Measurements from ENCODE around the gene TBK1.

The TBK1 gene

DNA sequence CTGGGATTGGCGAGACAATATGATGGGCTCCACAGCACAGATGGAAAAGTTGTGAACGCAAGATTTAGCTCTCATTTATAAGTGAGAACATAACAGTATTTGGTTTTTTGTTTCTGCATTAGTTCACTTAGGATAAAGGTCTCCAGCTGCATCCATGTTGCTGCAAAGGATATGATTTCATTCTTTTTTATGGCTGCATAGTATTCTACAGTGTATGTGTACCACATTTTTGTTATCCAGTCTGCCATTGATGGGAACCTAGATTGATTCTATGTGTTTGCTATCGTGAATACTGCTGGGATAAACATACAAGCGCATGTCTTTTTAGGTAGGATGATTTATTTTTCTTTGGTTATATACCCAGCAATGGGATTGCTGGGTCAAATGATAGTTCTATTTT, 23.6 kb downstream of the TBK1 start:
- Histone ChIP-seq H3K9me3 (ENCODE audit: low read length) (peaks cover 2% of the 10 kb centered on the region; the same call in 1 of the 2 replicates), H3K36me3 (ENCODE audit: insufficient read depth, low read length) (peaks cover 98% of the 10 kb centered on the region), H3K9ac (ENCODE audit: low read length) (no peak overlapping the region), H3K4me3 (ENCODE audit: low read depth, low read length, poor library complexity, severe bottlenecking) (no peak overlapping the region), H4K20me1 (ENCODE audit: insufficient read depth, low read length) (no peaks in the 10 kb centered on the region), H3F3A (ENCODE audit: insufficient read depth, low read length) (no peaks in the 10 kb centered on the region), H3K27me3 (ENCODE audit: insufficient read depth, low read length) (no peaks in the 10 kb centered on the region), H3K4me2 (ENCODE audit: low read length) (no peak overlapping the region), H3K4me1 (ENCODE audit: insufficient read depth, low read length, severe bottlenecking) (no peaks in the 10 kb centered on the region), H2AFZ (ENCODE audit: low read length) (no peak overlapping the region), H3K9me2 (ENCODE audit: low read depth, low read length) (no peaks in the 10 kb centered on the region), H3K27ac (ENCODE audit: low read depth, low read length, poor library complexity, severe bottlenecking) (no peak overlapping the region), H3K79me2 (ENCODE audit: insufficient read depth, low read length) (peaks cover 4% of the 10 kb centered on the region; the same call in 1 of the 2 replicates)
- TF ChIP-seq EZH2 (IDR thresholded peaks at IDR 0.05; ENCODE audit: borderline replicate concordance, low read length) = no peak
- TF ChIP-seq, protein P1, sequence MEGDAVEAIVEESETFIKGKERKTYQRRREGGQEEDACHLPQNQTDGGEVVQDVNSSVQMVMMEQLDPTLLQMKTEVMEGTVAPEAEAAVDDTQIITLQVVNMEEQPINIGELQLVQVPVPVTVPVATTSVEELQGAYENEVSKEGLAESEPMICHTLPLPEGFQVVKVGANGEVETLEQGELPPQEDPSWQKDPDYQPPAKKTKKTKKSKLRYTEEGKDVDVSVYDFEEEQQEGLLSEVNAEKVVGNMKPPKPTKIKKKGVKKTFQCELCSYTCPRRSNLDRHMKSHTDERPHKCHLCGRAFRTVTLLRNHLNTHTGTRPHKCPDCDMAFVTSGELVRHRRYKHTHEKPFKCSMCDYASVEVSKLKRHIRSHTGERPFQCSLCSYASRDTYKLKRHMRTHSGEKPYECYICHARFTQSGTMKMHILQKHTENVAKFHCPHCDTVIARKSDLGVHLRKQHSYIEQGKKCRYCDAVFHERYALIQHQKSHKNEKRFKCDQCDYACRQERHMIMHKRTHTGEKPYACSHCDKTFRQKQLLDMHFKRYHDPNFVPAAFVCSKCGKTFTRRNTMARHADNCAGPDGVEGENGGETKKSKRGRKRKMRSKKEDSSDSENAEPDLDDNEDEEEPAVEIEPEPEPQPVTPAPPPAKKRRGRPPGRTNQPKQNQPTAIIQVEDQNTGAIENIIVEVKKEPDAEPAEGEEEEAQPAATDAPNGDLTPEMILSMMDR (IDR thresholded peaks at IDR 0.05; ENCODE audit: low read length) = no peak

DNA sequence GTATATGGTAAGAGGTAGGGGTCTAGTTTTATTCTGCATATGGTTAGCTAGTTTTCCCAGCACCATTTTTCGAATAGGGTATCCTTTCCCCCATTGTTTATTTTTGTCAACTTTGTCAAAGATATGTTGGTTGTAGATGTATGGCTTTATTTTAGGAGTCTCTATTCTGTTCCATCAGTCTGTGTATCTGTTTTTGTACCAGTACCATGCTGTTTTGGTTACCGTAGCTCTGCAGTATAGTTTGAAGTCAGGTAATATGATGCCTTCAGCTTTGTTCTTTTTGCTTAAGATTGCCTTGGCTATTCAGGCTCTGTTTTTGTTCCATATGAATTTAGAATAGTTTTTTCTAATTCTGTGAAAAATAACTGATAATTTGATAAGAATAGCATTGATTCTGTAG, 24.9 kb downstream of the TBK1 start:
- Histone ChIP-seq H3K9me2 (ENCODE audit: low read depth, low read length) (no peaks in the 10 kb centered on the region), H3K36me3 (ENCODE audit: insufficient read depth, low read length) (peaks cover 92% of the 10 kb centered on the region), H3K79me2 (ENCODE audit: insufficient read depth, low read length) (peaks cover 4% of the 10 kb centered on the region; the same call in 1 of the 2 replicates), H2AFZ (ENCODE audit: low read length) (no peak overlapping the region), H3K4me3 (ENCODE audit: low read depth, low read length, poor library complexity, severe bottlenecking) (no peak overlapping the region), H3K27ac (ENCODE audit: low read depth, low read length, poor library complexity, severe bottlenecking) (no peak overlapping the region), H3K9me3 (ENCODE audit: low read length) (peaks cover 2% of the 10 kb centered on the region; the same call in 1 of the 2 replicates), H3K4me2 (ENCODE audit: low read length) (no peak overlapping the region), H3K9ac (ENCODE audit: low read length) (no peak overlapping the region), H3F3A (ENCODE audit: insufficient read depth, low read length) (no peaks in the 10 kb centered on the region), H3K27me3 (ENCODE audit: insufficient read depth, low read length) (no peaks in the 10 kb centered on the region), H4K20me1 (ENCODE audit: insufficient read depth, low read length) (no peaks in the 10 kb centered on the region), H3K4me1 (ENCODE audit: insufficient read depth, low read length, severe bottlenecking) (no peaks in the 10 kb centered on the region)
- TF ChIP-seq, protein P1 (IDR thresholded peaks at IDR 0.05; ENCODE audit: low read length) = no peak
- TF ChIP-seq EZH2 (IDR thresholded peaks at IDR 0.05; ENCODE audit: borderline replicate concordance, low read length) = no peak

- no peaks in the 10 kb centered on the region for H3F3A ChIP-seq (ENCODE audit: insufficient read depth, low read length)
Observed at GRCh38 chr12:64478661-64479060, 26.7 kb downstream of the TBK1 start.

More at GRCh38 chr12:64478661-64479060, 26.7 kb downstream of the TBK1 start:
- H3K27ac ChIP-seq (ENCODE audit: low read depth, low read length, poor library complexity, severe bottlenecking) = no peak overlapping the region
- H2AFZ ChIP-seq (ENCODE audit: low read length) = no peak overlapping the region
- H3K36me3 ChIP-seq (ENCODE audit: insufficient read depth, low read length) = peaks cover 91% of the 10 kb centered on the region
- no peaks in the 10 kb centered on the region for H3K9me2 ChIP-seq (ENCODE audit: low read depth, low read length)
- H3K4me1 ChIP-seq (ENCODE audit: insufficient read depth, low read length, severe bottlenecking) = no peaks in the 10 kb centered on the region
- H3K9ac ChIP-seq (ENCODE audit: low read length) = no peak overlapping the region
- no peak overlapping the region for H3K4me3 ChIP-seq (ENCODE audit: low read depth, low read length, poor library complexity, severe bottlenecking)
- peaks cover 2% of the 10 kb centered on the region; the same call in 1 of the 2 replicates for H3K9me3 ChIP-seq (ENCODE audit: low read length)
- no peaks in the 10 kb centered on the region for H4K20me1 ChIP-seq (ENCODE audit: insufficient read depth, low read length)
- H3K79me2 ChIP-seq (ENCODE audit: insufficient read depth, low read length) = peaks cover 4% of the 10 kb centered on the region; the same call in 1 of the 2 replicates
- H3K27me3 ChIP-seq (ENCODE audit: insufficient read depth, low read length) = no peaks in the 10 kb centered on the region
- TF ChIP-seq, protein P1 (IDR thresholded peaks at IDR 0.05; ENCODE audit: low read length) = no peak
- TF ChIP-seq EZH2 (IDR thresholded peaks at IDR 0.05; ENCODE audit: borderline replicate concordance, low read length) = no peak
- no peak overlapping the region for H3K4me2 ChIP-seq (ENCODE audit: low read length)
